SK-MEL-5 (cell line): ENCODE data around the gene ALDH3B2. TPM values are rescaled to one million over a fixed set of nuclear protein-coding genes. Genes with fewer than 3 reads are reported as not detected.
A peak's percentile ranks its signal among the peaks of the same experiment; 100 is the strongest.
"Not testable (repeated sequence)": the region's sequence is repeated elsewhere in the genome, so short reads cannot be mapped to it uniquely, and the experiment has no call there.

Experiments
- DNase-seq: peaks from one replicate; pipeline ENCODE4 v3.0.0-alpha.2; 2016; ENCODE audit warnings: low read depth, low spot score
- in situ Hi-C: cut with HindIII; loops from 2 replicates; pipeline ENCODE4 v1.10.0; 2016; ENCODE audit warnings: low sequenced_read_pairs, high pct_unique_total_duplicates, low pct_unique_long_range_greater_than_20kb
- total RNA-seq: library from RNA; depleted of rRNA; stranded (reverse); fragments of >200 nt; shearing (Covaris generic); gene quantifications from 2 replicates; pipeline ENCODE4 v1.2.3, GENCODE V29; 2014

ALDH3B2 gene
- total RNA-seq, 1 experiment from 2014 or later: 1.4 TPM

- in situ Hi-C loops: no loop called here
- no peak for DNase-seq
Observed at GRCh38 chr11:67694875-67695555, 20.6 kb upstream of the ALDH3B2 start.

- in situ Hi-C loops: no loop called here
- peak; percentile 53 for DNase-seq
Observed at GRCh38 chr11:67691149-67691548, 16.7 kb upstream of the ALDH3B2 start.

GRCh38 chr11:67689178-67689577 is 14.8 kb upstream of the ALDH3B2 start:
- in situ Hi-C loops: no loop called here
- no peak for DNase-seq

- in situ Hi-C loops: no loop called here
- DNase-seq: no peak
Observed at GRCh38 chr11:67687986-67688385, 13.6 kb upstream of the ALDH3B2 start.

GRCh38 chr11:67685641-67686332 is 11.4 kb upstream of the ALDH3B2 start:
- in situ Hi-C loops, DNase-seq: not testable (repeated sequence)

GRCh38 chr11:67682126-67683034 is 8.0 kb upstream of the ALDH3B2 start:
- in situ Hi-C loops: not testable (repeated sequence)
- DNase-seq: peak; percentile 26

- DNase-seq: peak; percentile 48
- in situ Hi-C loops: no loop called here
Observed at GRCh38 chr11:67680696-67681470, 6.5 kb upstream of the ALDH3B2 start.

- no peak for DNase-seq
- in situ Hi-C loops: no loop called here
Observed at GRCh38 chr11:67675058-67675747, 780 bp upstream of the ALDH3B2 start.

GRCh38 chr11:67673902-67674301 is 521 bp downstream of the ALDH3B2 start:
- no peak for DNase-seq
- in situ Hi-C loops: no loop called here

GRCh38 chr11:67673358-67673757 is 1.1 kb downstream of the ALDH3B2 start:
- no peak for DNase-seq
- in situ Hi-C loops: no loop called here

- DNase-seq: no peak
- in situ Hi-C loops: no loop called here
Observed at GRCh38 chr11:67671211-67671520, 3.3 kb downstream of the ALDH3B2 start.

- in situ Hi-C loops: no loop called here
- DNase-seq: no peak
Observed at GRCh38 chr11:67670316-67671210, 3.9 kb downstream of the ALDH3B2 start.

- in situ Hi-C loops: no loop called here
- DNase-seq: no peak
Observed at GRCh38 chr11:67668192-67668551, 6.3 kb downstream of the ALDH3B2 start.

- in situ Hi-C loops: no loop called here
- no peak for DNase-seq
Observed at GRCh38 chr11:67667490-67668191, 6.8 kb downstream of the ALDH3B2 start.

- DNase-seq: no peak
- in situ Hi-C loops: no loop called here
Observed at GRCh38 chr11:67666676-67667489, 7.5 kb downstream of the ALDH3B2 start.
